ENCODE data around the gene EIF3M.

The EIF3M gene

DNA sequence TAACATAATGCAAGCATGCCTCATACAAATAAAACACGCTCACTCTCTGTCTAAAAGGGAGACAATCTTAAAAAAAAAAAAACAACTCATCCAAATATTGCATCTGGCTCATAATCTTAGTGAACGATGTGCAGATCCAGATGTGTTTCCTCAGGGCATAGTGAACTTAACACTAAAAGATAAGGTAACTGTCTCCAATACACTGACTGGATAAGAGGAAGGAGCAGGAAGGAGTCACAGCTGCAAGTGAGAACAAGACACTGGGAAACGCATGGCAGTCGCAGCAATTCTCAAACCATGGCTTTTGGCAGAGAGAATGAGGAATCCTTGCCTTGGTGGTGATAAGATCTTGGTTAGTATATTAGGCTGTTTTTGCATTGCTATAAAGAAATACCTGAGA is 9.2 kb upstream of the EIF3M start:
- no peak for TF ChIP-seq ZFX (IDR thresholded peaks at IDR 0.05; ENCODE audit: borderline replicate concordance)
- TF ChIP-seq, protein P1, sequence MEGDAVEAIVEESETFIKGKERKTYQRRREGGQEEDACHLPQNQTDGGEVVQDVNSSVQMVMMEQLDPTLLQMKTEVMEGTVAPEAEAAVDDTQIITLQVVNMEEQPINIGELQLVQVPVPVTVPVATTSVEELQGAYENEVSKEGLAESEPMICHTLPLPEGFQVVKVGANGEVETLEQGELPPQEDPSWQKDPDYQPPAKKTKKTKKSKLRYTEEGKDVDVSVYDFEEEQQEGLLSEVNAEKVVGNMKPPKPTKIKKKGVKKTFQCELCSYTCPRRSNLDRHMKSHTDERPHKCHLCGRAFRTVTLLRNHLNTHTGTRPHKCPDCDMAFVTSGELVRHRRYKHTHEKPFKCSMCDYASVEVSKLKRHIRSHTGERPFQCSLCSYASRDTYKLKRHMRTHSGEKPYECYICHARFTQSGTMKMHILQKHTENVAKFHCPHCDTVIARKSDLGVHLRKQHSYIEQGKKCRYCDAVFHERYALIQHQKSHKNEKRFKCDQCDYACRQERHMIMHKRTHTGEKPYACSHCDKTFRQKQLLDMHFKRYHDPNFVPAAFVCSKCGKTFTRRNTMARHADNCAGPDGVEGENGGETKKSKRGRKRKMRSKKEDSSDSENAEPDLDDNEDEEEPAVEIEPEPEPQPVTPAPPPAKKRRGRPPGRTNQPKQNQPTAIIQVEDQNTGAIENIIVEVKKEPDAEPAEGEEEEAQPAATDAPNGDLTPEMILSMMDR (IDR thresholded peaks at IDR 0.05) = no peak
- H3K27ac ChIP-seq = no peak overlapping the region

DNA sequence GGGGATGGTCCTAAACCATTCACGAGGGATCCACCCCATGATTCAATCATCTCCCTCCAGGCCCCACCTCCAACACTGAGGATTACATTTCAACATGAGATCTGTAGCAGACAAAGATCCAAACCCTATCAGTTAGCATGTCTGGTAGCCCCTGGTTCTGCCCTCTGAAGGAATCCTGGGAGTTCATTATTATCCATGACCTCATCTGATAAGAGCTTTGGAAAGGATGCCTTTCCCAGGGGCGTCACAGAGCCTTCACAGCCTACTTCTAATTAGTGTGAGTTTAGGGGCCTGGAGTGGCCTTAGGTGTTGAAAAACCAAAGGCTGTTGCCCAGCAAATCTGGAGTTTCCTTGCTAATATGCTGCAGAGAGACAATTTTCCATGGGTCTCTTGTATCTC is 8.6 kb upstream of the EIF3M start:
- TF ChIP-seq, protein P1 (IDR thresholded peaks at IDR 0.05) = no peak
- no peak for TF ChIP-seq ZFX (IDR thresholded peaks at IDR 0.05; ENCODE audit: borderline replicate concordance)
- no peak overlapping the region for H3K27ac ChIP-seq

DNA sequence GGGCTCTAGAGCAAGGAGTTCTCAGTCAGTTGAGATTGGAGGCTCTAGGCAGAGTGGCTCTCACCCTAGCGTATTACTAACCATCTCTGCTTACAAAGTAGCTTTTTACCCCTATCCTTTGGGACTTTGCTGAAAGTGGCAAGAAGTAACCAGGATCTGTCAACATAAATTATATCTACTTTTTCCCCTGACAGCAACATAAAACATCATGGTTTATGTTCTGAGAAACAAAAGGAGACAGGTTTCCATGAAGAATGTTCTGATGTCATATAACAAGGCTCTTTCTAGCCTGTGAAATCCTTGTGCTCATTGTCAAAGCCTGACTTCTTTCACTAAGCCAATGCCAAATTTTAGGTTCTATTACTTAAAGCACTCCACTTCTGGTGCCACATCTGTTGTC is 7.2 kb upstream of the EIF3M start:
- TF ChIP-seq ZFX (IDR thresholded peaks at IDR 0.05; ENCODE audit: borderline replicate concordance) = no peak
- TF ChIP-seq, protein P1 (IDR thresholded peaks at IDR 0.05) = no peak
- no peak overlapping the region for H3K27ac ChIP-seq

DNA sequence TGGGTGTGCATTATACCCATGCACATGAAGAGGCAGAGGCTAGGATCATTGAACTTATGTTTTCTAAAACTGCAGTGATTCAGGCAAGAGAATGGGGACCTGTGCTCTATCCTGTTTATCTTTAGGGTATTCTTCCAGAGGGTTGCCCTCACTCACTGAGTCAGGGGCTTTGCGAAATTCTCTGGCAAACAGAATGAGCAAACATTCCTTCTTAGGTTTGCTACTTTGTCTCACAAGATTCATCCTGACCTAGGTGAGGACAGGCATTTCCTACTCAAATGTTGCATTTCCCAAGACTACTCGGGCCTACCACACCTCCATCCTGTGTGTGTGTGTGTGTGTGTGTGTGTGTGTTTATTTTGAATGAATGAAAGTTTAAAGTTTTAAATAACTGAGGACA is 2.7 kb upstream of the EIF3M start:
- TF ChIP-seq ZFX (IDR thresholded peaks at IDR 0.05; ENCODE audit: borderline replicate concordance) = no peak
- TF ChIP-seq, protein P1 (IDR thresholded peaks at IDR 0.05) = no peak
- H3K27ac ChIP-seq = no peak overlapping the region

DNA sequence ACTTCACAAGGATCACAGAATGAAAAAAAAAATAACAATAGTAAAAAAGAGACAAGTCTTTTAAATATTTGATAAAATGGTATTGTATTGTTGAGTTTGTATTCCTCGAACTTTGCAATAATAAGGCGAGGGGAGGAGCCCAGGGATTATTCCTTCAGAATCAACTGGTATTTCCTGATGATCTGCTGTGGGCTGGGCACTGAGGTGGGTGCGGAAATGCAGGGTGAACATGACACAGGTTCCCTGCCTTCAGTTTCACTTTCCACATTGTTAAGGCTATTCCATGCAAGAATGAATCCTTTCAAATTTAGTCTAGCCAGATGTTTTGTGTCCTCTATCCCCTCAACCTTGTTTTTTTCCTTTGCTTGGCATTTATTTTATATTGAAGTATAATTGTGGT is 2.1 kb upstream of the EIF3M start:
- no peak overlapping the region for H3K27ac ChIP-seq
- TF ChIP-seq, protein P1 (IDR thresholded peaks at IDR 0.05) = no peak
- no peak for TF ChIP-seq ZFX (IDR thresholded peaks at IDR 0.05; ENCODE audit: borderline replicate concordance)

DNA sequence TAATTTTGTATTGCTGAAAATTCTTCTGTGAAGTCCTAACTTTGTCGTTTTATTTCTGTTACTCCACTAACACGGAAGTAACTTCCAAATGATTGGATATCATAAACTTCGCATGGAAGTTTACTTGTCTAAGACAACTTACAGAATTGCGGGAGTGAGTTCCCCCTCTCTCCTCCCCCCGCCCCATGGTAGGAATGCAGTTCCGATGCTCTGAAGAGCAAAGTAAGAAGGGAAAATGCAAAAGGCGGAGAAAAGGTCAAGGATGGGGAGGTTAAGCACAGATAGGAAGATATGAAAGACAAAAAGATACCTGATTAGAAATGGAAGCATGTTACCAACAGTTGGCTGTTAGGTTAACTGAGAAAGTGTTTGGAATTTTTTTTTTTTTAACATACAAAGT is 1.3 kb downstream of the EIF3M start:
- TF ChIP-seq, protein P1 (IDR thresholded peaks at IDR 0.05) = no peak
- no peak for TF ChIP-seq ZFX (IDR thresholded peaks at IDR 0.05; ENCODE audit: borderline replicate concordance)
- H3K27ac ChIP-seq = peak overlapping the region; percentile 87

DNA sequence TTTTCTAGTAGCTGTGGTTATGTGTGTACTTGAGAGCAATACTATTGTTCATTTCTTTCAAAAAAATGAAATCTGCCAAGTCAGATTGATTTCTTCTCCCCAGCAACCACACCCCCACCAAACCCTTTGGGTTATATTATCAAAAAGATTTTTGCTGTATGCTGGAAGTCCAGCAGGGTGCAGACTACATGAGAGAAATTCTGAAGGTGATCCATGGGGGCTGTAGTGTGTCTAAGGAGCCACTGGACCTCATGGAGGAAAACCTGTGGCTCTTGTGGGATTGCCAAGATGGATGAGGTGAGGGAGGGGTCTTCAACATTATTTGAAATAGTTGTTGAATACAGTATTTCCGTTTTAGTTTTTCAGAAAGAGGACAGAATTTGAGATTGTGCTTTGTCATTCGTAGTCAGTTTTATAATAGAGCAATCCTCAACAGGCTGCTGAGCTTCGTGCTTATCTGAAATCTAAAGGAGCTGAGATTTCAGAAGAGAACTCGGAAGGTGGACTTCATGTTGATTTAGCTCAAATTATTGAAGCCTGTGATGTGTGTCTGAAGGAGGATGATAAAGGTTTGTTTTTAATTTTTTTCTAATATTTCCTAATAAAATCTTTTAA is 3.1 kb downstream of the EIF3M start:
- no peak overlapping the region for H3K27ac ChIP-seq
- TF ChIP-seq, protein P1 (IDR thresholded peaks at IDR 0.05) = no peak; the same call in 1 of the 2 replicates
- TF ChIP-seq ZFX (IDR thresholded peaks at IDR 0.05; ENCODE audit: borderline replicate concordance) = no peak
